ENCODE data around the gene CLEC5A.
"Not testable (repeated sequence)": the region's sequence is repeated elsewhere in the genome, so short reads cannot be mapped to it uniquely, and the experiment has no call there.

The CLEC5A gene

DNA sequence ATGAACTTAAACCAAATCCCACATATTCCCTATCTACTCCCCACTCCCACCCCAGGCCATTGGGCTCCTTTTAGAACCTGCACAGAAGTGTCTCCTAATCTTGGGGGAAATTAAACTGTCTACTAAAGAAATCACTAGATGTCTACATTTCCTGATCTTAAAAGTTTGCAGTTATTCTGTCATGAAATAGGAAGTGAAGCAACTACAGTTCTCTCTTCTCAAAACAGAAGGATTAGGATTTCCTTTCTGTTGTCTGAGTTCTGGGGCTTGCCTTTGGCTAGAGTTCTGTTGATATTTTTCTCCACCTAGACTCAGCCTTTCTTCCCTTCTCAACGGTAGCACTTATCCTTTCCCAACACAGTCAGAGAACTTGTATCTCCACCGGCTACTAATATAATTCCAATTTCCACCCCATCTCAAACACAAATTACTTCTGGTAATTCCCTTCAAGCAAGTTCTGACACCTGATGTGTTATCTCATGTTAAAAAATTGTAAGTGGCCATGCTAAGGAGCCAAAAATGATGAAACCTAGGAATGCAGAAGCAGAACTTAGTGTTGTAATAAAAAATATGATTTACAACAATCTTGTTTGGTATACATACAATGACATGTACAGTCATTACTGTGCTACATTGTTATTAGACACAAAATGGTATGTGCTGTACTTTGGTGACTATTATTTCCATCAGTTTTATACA lies 18.5 kb downstream of the CLEC5A start:
- H3K27ac ChIP-seq = no peak overlapping the region
- TF ChIP-seq, protein P1, sequence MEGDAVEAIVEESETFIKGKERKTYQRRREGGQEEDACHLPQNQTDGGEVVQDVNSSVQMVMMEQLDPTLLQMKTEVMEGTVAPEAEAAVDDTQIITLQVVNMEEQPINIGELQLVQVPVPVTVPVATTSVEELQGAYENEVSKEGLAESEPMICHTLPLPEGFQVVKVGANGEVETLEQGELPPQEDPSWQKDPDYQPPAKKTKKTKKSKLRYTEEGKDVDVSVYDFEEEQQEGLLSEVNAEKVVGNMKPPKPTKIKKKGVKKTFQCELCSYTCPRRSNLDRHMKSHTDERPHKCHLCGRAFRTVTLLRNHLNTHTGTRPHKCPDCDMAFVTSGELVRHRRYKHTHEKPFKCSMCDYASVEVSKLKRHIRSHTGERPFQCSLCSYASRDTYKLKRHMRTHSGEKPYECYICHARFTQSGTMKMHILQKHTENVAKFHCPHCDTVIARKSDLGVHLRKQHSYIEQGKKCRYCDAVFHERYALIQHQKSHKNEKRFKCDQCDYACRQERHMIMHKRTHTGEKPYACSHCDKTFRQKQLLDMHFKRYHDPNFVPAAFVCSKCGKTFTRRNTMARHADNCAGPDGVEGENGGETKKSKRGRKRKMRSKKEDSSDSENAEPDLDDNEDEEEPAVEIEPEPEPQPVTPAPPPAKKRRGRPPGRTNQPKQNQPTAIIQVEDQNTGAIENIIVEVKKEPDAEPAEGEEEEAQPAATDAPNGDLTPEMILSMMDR (IDR thresholded peaks at IDR 0.05) = no peak
- no peak for TF ChIP-seq ZFX (IDR thresholded peaks at IDR 0.05; ENCODE audit: borderline replicate concordance)

DNA sequence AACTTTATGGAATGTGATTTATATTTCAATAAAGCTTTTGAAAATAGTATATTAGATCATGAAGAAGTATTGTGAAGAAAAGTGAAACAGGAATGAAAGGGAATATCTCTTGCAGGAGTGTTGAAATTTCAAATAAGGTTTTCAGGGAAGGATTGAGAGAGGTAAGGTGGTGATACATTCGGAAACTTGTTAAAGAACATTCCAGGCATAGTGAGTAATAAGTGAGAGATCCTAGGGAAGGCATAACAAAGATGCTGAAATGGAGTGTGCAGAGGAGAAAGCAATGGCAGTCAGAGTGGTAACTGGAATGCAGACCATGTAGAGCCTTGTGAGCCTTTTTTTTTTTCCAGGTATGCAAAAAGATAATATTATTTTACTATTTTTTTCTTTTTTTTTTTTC lies 26.5 kb downstream of the CLEC5A start:
- no peak for TF ChIP-seq ZFX (IDR thresholded peaks at IDR 0.05; ENCODE audit: borderline replicate concordance)
- TF ChIP-seq, protein P1 (IDR thresholded peaks at IDR 0.05) = no peak
- H3K27ac ChIP-seq = no peak overlapping the region

DNA sequence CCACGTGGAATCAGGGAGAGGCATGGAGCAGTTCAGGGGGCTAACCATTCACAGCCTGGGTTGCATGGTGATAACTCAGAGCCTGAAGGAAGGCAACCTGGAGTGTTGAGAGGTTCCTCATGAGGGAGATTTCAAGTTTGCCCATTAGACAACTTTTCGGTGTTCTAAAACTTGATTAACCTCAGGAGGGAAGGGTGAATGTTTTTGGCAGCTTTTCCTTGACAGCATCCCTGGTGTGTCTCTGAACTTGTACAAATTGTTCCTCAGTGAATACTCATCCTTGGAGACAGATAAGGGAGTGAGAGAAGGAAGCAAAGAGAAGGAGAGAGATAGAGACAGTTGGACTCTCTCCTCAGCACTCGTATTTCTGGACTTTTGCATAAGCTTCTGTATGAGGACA lies 30.7 kb downstream of the CLEC5A start, which contains the start of gene OR9A4:
TSS of gene OR9A4 (plus strand) at position 301 of the 400 bp plus-strand sequence. CDS start 2,477 bp downstream, outside the sequence.
- no peak for TF ChIP-seq ZFX (IDR thresholded peaks at IDR 0.05; ENCODE audit: borderline replicate concordance)
- TF ChIP-seq, protein P1 (IDR thresholded peaks at IDR 0.05) = no peak

DNA sequence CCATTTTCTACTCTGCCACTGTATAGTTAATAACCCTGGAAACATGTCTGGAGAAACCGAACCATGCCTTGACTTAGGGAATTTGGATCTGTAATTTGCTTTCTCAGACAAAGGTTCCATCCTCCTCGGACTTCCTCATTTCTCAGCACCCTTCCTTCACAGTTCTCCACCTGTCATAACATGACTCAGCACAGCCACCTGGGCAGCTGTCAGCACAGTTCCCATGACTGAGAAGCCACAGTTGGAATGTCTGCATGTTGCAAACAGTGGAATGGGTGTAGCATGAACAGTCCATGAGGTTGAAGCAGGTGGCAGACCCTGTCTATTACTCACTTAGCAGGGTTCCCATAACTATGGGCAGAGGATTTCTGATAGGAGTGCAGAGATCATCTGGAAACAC lies 31.2 kb downstream of the CLEC5A start:
- TF ChIP-seq, protein P1 (IDR thresholded peaks at IDR 0.05) = no peak
- TF ChIP-seq ZFX (IDR thresholded peaks at IDR 0.05; ENCODE audit: borderline replicate concordance) = no peak
- H3K27ac ChIP-seq = no peak overlapping the region

More for the DNA sequence above, 30.7 kb downstream of the CLEC5A start, which contains the start of gene OR9A4:
- H3K27ac ChIP-seq = no peak within 1 kb of the TSS

DNA sequence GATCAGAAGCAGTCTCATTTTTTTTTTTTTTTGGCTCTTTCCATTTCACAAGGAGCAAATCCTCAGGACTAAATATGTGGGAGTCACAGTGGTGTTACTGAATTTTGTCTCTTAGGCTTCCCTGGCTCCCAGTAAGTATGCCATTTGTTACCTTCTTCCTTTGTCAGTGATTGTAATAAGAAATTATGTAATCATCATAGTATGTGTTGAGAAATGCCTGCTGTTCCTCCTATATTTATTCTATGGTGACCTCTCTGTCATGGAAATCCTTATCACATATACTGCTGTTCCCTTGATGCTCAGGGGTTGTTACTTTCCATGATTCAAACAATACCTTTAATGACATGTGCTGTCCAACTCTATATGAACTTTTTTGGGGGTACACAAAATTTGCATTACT lies 35.4 kb downstream of the CLEC5A start:
- TF ChIP-seq ZFX (IDR thresholded peaks at IDR 0.05; ENCODE audit: borderline replicate concordance) = no peak
- TF ChIP-seq, protein P1 (IDR thresholded peaks at IDR 0.05) = no peak
- H3K27ac ChIP-seq = no peak overlapping the region

DNA sequence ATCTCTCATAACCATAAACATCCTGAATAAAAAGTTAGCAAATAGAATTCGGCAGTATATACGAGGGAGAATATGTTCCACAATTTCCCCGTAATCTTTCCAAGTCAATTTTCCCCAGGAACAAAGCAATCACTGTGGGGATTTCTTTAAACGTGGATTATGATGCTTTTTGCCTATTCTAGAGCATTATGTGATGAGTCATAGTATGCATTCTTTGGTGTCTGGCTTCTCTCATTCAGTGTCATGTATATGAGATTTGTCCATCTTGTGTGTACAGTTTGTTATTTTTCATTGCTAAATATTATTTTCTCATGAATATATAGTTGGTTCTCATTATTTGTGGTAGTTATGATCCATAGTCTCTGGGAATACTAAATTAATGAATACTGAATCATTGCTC lies 40.5 kb downstream of the CLEC5A start:
- H3K27ac ChIP-seq = no peak overlapping the region
- TF ChIP-seq ZFX (IDR thresholded peaks at IDR 0.05; ENCODE audit: borderline replicate concordance) = no peak
- TF ChIP-seq, protein P1 (IDR thresholded peaks at IDR 0.05) = no peak

DNA sequence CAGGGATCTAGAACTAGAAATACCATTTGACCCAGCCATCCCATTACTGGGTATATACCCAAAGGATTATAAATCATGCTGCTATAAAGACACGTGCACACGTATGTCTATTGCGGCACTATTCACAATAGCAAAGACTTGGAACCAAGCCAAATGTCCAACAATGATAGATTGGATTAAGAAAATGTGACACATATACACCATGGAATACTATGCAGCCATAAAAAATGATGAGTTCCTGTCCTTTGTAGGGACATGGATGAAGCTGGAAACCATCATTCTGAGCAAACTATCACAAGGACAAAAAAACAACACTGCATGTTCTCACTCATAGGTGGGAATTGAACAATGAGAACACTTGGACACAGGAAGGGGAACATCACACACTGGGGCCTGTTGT lies 47.4 kb downstream of the CLEC5A start:
- H3K27ac ChIP-seq = not testable (repeated sequence)

DNA sequence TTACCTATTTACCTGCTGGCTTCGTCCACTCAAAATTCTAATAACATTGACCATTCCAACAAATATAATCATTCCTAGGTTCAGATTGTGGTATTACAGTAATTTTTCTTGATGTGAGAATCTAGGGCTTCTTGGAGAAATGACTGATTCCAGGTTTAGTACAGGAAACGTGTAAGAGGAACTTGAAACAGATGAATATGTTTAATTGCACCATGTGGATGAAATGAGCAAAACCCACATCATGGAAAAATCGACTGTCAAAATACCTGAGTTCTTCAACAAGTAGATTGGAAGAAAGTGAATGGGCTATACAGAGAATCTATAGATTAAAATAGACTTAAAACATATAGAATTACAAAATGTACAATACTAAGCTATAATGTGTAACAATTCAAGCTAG lies 55.4 kb downstream of the CLEC5A start:
- H3K27ac ChIP-seq = no peak overlapping the region
- TF ChIP-seq ZFX (IDR thresholded peaks at IDR 0.05; ENCODE audit: borderline replicate concordance) = no peak
- TF ChIP-seq, protein P1 (IDR thresholded peaks at IDR 0.05) = no peak

Measured in 22Rv1 (cell line).